Osteoblast (primary cell): ENCODE data around the gene CYB5D1. TPM values are rescaled to one million over a fixed set of nuclear protein-coding genes. Genes with fewer than 3 reads are reported as not detected.

Source experiments
- DNase-seq: peaks from one replicate; pipeline ENCODE4 v3.0.0; 2011; ENCODE audit warnings: low spot score, mixed read lengths; ENCODE audit not compliant: insufficient read length; ENCODE audit errors: missing footprints
- H2AFZ ChIP-seq: 2 replicates; pipeline ENCODE4 v1.6.0; 2011; ENCODE audit warnings: mild to moderate bottlenecking, low read length
- H3K27ac ChIP-seq: 2 replicates; pipeline ENCODE4 v1.5.1; 2011; ENCODE audit warnings: mild to moderate bottlenecking, low read depth, low read length, moderate library complexity
- H3K27me3 ChIP-seq: 2 replicates; pipeline ENCODE4 v1.6.0; 2012; ENCODE audit warnings: mild to moderate bottlenecking, control low read depth, inconsistent platforms, low read length, moderate library complexity; ENCODE audit not compliant: insufficient read depth
- H3K36me3 ChIP-seq: 2 replicates; pipeline ENCODE4 v1.5.1; 2011; ENCODE audit warnings: mild to moderate bottlenecking, low read length, control low read depth, moderate library complexity; ENCODE audit not compliant: insufficient read depth
- H3K4me1 ChIP-seq: 2 replicates; pipeline ENCODE4 v1.5.1; 2011; ENCODE audit warnings: mild to moderate bottlenecking, low read length, control low read depth, moderate library complexity; ENCODE audit not compliant: insufficient read depth
- H3K4me2 ChIP-seq: 2 replicates; pipeline ENCODE4 v1.6.0; 2011; ENCODE audit warnings: mild to moderate bottlenecking, low read length; ENCODE audit not compliant: insufficient read depth
- H3K4me3 ChIP-seq: fragments of 200-600 bp; sonication (generic); 3 replicates; pipeline ENCODE4 v1.5.1; 2012; ENCODE audit warnings: mild to moderate bottlenecking, low read length, inconsistent platforms; ENCODE audit not compliant: insufficient read depth
- H3K79me2 ChIP-seq: 2 replicates; pipeline ENCODE4 v1.6.0; 2012; ENCODE audit warnings: mild to moderate bottlenecking, low read length, control low read depth, inconsistent platforms; ENCODE audit not compliant: insufficient read depth
- H3K9me3 ChIP-seq: 2 replicates; pipeline ENCODE4 v1.5.1; 2011; ENCODE audit warnings: low read depth, low read length, control low read depth
- H4K20me1 ChIP-seq: 2 replicates; pipeline ENCODE4 v1.6.0; 2012; ENCODE audit warnings: mild to moderate bottlenecking, low read length, control low read depth; ENCODE audit not compliant: insufficient read depth
- CTCF ChIP-seq: IDR thresholded peaks from 2 replicates; pipeline ENCODE4 v1.5.1; 2011; ENCODE audit warnings: mild to moderate bottlenecking, low read depth, low read length, moderate library complexity; ENCODE audit errors: extremely low read depth
- total RNA-seq: library from RNA; depleted of rRNA; stranded (reverse); fragments of >200 nt; gene quantifications from 2 replicates; pipeline ENCODE4 v1.2.3, GENCODE V29; 2012

CYB5D1 gene
- total RNA-seq, 1 donor, result 10.5 TPM

GRCh38 chr17:7846063-7846735 lies 11.6 kb upstream of the CYB5D1 start:
- no peak overlapping the region for H2AFZ ChIP-seq
- H3K36me3 ChIP-seq, result peaks cover 27% of the 10 kb centered on the region
- H3K27ac ChIP-seq, result no peak overlapping the region
- peaks cover 23% of the 10 kb centered on the region for H3K4me1 ChIP-seq
- peaks cover 32% of the 10 kb centered on the region for H3K79me2 ChIP-seq
- no peak for DNase-seq
- no peak for TF ChIP-seq CTCF
- H3K4me2 ChIP-seq, result no peak overlapping the region
- no peak overlapping the region for H3K4me3 ChIP-seq
- H4K20me1 ChIP-seq, result peaks cover 29% of the 10 kb centered on the region
- H3K9me3 ChIP-seq, result no peaks in the 10 kb centered on the region
- no peaks in the 10 kb centered on the region for H3K27me3 ChIP-seq

GRCh38 chr17:7846765-7847661 lies 10.8 kb upstream of the CYB5D1 start:
- H2AFZ ChIP-seq, result no peak overlapping the region
- H3K4me3 ChIP-seq, result no peak overlapping the region
- DNase-seq, result no peak
- H3K4me2 ChIP-seq, result no peak overlapping the region
- peaks cover 32% of the 10 kb centered on the region for H3K79me2 ChIP-seq
- no peak for TF ChIP-seq CTCF
- H4K20me1 ChIP-seq, result peaks cover 32% of the 10 kb centered on the region
- H3K36me3 ChIP-seq, result peaks cover 35% of the 10 kb centered on the region
- H3K9me3 ChIP-seq, result no peaks in the 10 kb centered on the region
- no peaks in the 10 kb centered on the region for H3K27me3 ChIP-seq
- H3K27ac ChIP-seq, result no peak overlapping the region
- H3K4me1 ChIP-seq, result peaks cover 19% of the 10 kb centered on the region

GRCh38 chr17:7848131-7848579 lies 9.6 kb upstream of the CYB5D1 start:
- no peak overlapping the region for H3K4me2 ChIP-seq

More at GRCh38 chr17:7848131-7848579, 9.6 kb upstream of the CYB5D1 start:
- no peak overlapping the region for H3K4me3 ChIP-seq
- no peak overlapping the region for H3K27ac ChIP-seq
- peaks cover 11% of the 10 kb centered on the region for H3K4me1 ChIP-seq
- TF ChIP-seq CTCF, result no peak
- peaks cover 45% of the 10 kb centered on the region for H3K36me3 ChIP-seq
- no peaks in the 10 kb centered on the region for H3K9me3 ChIP-seq
- H4K20me1 ChIP-seq, result peaks cover 36% of the 10 kb centered on the region
- H3K27me3 ChIP-seq, result no peaks in the 10 kb centered on the region
- peaks cover 32% of the 10 kb centered on the region for H3K79me2 ChIP-seq
- no peak overlapping the region for H2AFZ ChIP-seq
- no peak for DNase-seq
